Type B pancreatic cell (in vitro differentiated cells): Measurements from ENCODE around the gene TAF10. TPM values are rescaled to one million over a fixed set of nuclear protein-coding genes. Genes with fewer than 3 reads are reported as not detected.

Experiments
- DNase-seq: peaks from one replicate; pipeline ENCODE4 v3.0.0; 2021; ENCODE audit warnings: mixed read lengths; ENCODE audit not compliant: unreplicated experiment; ENCODE audit errors: extremely low spot score
- H3K27ac Mint-ChIP-seq: 2 replicates; pipeline ENCODE4 v1.8.0; 2021; ENCODE audit warnings: mild to moderate bottlenecking, mixed read lengths
- H3K27me3 Mint-ChIP-seq: 2 replicates; pipeline ENCODE4 v1.8.0; 2021; ENCODE audit warnings: mixed read lengths
- H3K36me3 Mint-ChIP-seq: 2 replicates; pipeline ENCODE4 v1.8.0; 2021; ENCODE audit warnings: mixed read lengths
- H3K4me1 Mint-ChIP-seq: one replicate; pipeline ENCODE4 v1.8.0; 2021; ENCODE audit warnings: mixed read lengths; ENCODE audit not compliant: unreplicated experiment
- H3K4me3 Mint-ChIP-seq: 2 replicates; pipeline ENCODE4 v1.8.0; 2021; ENCODE audit warnings: mild to moderate bottlenecking, mixed read lengths
- H3K9me3 Mint-ChIP-seq: 2 replicates; pipeline ENCODE4 v1.8.0; 2021; ENCODE audit warnings: mixed read lengths
- CTCF ChIP-seq: fragments of 200-600 bp; sonication (generic); conservative IDR thresholded peaks from 2 replicates; pipeline ENCODE4 v1.5.0; 2021; ENCODE audit warnings: antibody characterized with exemption, mild to moderate bottlenecking
- total RNA-seq: library from RNA; stranded (reverse); gene quantifications from 2 replicates; pipeline ENCODE4 v1.2.1, GENCODE V29; 2021; ENCODE audit warnings: low replicate concordance

The TAF10 gene
- total RNA-seq, 1 donor from 2014 or later = 121 TPM

GRCh38 chr11:6653097-6653496 lies 41.1 kb upstream of the TAF10 start:
- Mint-ChIP-seq H3K27me3 (peaks cover 17% of the 10 kb centered on the region), H3K9me3 (no peaks in the 10 kb centered on the region), H3K4me3 (no peak overlapping the region), H3K27ac (no peak overlapping the region), H3K4me1 (peaks cover 9% of the 10 kb centered on the region), H3K36me3 (no peaks in the 10 kb centered on the region)
- no peak for TF ChIP-seq CTCF
- DNase-seq = no peak

DNA sequence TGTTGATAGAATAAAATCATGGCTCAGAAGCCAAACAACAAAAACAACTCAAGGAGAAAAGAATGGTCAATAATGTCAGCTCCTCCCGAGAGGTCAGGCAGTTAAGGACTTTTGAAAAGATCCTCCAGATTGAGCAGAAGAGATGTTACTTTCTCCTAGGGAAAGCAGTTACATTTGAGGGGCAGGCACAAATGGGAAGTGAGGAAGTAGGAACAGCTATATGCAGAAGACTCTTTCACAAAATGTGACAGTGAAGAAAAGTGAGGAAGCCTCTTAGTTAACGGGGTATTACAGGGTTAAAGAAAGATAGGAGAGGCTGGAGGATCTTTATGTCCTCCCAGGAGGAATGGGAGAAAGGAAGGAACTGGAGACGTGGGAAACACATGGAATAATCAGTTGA lies 40.2 kb upstream of the TAF10 start:
- DNase-seq = no peak
- H3K27ac Mint-ChIP-seq = no peak overlapping the region
- peaks cover 13% of the 10 kb centered on the region for H3K27me3 Mint-ChIP-seq
- TF ChIP-seq CTCF = no peak
- peaks cover 8% of the 10 kb centered on the region for H3K4me1 Mint-ChIP-seq
- H3K36me3 Mint-ChIP-seq = no peaks in the 10 kb centered on the region
- H3K4me3 Mint-ChIP-seq = no peak overlapping the region
- H3K9me3 Mint-ChIP-seq = no peaks in the 10 kb centered on the region

- H3K4me3 Mint-ChIP-seq = no peak overlapping the region
- no peaks in the 10 kb centered on the region for H3K36me3 Mint-ChIP-seq
- DNase-seq = no peak
- no peaks in the 10 kb centered on the region for H3K9me3 Mint-ChIP-seq
- no peaks in the 10 kb centered on the region for H3K4me1 Mint-ChIP-seq
- no peak overlapping the region for H3K27ac Mint-ChIP-seq
- no peak for TF ChIP-seq CTCF
- H3K27me3 Mint-ChIP-seq = peaks cover 1% of the 10 kb centered on the region
These were observed 39.0 kb upstream of the TAF10 start for GRCh38 chr11:6650980-6651379.

DNA sequence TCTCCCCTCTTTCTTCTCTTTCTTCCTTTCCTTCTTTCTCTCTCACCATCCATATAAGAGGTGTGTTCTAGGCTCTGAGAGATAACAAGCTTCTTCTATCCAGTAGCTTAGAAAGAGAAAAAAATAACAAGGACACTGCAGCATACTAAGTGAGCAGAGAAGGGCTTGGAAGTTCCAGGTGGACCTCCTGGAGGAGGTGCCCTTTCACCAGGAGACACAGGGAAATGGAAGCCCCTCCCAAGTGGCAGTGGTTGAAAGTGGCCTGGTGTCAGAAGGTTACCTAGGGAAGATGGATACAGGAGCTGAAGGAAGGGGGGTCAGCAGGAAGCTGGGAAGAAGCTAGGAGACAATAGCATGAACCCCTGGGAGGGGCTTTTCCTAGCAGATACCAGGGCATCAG lies 38.1 kb upstream of the TAF10 start:
- H3K9me3 Mint-ChIP-seq = no peaks in the 10 kb centered on the region
- H3K4me1 Mint-ChIP-seq = no peaks in the 10 kb centered on the region
- no peak for TF ChIP-seq CTCF
- no peaks in the 10 kb centered on the region for H3K36me3 Mint-ChIP-seq
- H3K4me3 Mint-ChIP-seq = no peak overlapping the region
- no peak overlapping the region for H3K27ac Mint-ChIP-seq
- H3K27me3 Mint-ChIP-seq = no peaks in the 10 kb centered on the region
- DNase-seq = no peak

DNA sequence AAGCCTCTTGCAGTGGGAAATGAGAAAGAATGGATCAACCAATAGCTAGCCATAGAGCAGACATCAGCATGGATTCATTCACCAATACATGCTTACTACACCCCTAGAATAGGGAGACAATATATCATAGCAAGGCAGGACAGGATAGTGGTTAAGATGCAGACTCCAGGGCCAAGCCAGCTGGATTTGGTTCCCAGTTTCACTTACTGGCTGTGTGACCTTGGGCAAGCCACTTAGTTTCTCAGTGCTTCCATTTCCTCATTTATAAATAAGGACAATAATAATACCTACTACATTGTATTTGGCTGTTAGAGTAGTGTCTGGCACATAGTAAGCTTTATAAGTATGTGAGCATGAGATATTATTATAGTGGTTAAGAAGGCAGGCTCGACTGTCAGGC lies 36.5 kb upstream of the TAF10 start:
- no peak for DNase-seq
- Mint-ChIP-seq H3K4me1 (no peaks in the 10 kb centered on the region), H3K36me3 (no peaks in the 10 kb centered on the region), H3K4me3 (no peak overlapping the region), H3K27me3 (no peaks in the 10 kb centered on the region), H3K9me3 (no peaks in the 10 kb centered on the region), H3K27ac (no peak overlapping the region)
- TF ChIP-seq CTCF = no peak

- Mint-ChIP-seq H3K4me3 (no peak overlapping the region), H3K9me3 (no peaks in the 10 kb centered on the region), H3K27ac (no peak overlapping the region), H3K27me3 (no peaks in the 10 kb centered on the region), H3K4me1 (no peaks in the 10 kb centered on the region), H3K36me3 (no peaks in the 10 kb centered on the region)
- no peak for DNase-seq
- TF ChIP-seq CTCF = no peak
These were observed 35.8 kb upstream of the TAF10 start for GRCh38 chr11:6647836-6648235.
